ENCODE results near the gene CADPS2.
"Not testable (repeated sequence)": the region's sequence is repeated elsewhere in the genome, so short reads cannot be mapped to it uniquely, and the experiment has no call there.

CADPS2 gene

DNA sequence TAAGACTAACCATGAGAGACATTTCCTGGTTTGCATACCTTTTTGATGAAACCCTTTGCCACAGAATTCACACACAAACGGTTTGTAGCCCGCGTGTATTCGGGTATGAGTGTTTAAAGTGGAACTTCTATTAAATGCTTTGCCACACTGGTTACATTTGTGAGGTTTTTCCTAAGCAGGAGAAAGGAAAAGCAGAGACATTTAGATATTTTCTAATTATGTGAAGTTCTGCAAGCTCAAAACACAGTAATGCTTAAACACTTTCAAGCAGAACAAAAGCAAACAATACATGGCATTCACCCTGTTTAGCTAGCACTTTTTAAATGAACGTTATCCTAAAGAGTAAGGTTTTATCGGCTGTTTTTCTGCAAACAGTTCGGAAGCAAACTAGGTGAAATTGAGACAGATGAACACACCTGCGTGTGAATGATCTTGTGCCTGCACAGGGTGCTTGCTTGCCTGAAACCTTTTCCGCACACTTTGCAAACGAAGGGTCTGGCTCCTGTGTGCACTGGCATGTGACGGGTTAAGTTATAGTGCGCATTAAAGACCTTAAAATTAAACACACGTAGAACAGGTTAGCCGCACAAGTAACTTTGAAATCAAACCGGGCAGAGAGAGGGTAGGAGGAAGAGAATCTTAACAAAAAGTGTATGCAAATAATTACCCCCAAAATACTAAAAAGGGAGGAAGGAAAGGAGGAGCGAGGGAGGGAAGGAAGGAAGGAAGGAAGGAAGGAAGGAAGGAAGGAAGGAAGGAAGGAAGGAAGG lies 583.3 kb downstream of the CADPS2 start:
- no peak for FAIRE-seq
- DNase-seq (ENCODE audit: insufficient read length), result no peak

DNA sequence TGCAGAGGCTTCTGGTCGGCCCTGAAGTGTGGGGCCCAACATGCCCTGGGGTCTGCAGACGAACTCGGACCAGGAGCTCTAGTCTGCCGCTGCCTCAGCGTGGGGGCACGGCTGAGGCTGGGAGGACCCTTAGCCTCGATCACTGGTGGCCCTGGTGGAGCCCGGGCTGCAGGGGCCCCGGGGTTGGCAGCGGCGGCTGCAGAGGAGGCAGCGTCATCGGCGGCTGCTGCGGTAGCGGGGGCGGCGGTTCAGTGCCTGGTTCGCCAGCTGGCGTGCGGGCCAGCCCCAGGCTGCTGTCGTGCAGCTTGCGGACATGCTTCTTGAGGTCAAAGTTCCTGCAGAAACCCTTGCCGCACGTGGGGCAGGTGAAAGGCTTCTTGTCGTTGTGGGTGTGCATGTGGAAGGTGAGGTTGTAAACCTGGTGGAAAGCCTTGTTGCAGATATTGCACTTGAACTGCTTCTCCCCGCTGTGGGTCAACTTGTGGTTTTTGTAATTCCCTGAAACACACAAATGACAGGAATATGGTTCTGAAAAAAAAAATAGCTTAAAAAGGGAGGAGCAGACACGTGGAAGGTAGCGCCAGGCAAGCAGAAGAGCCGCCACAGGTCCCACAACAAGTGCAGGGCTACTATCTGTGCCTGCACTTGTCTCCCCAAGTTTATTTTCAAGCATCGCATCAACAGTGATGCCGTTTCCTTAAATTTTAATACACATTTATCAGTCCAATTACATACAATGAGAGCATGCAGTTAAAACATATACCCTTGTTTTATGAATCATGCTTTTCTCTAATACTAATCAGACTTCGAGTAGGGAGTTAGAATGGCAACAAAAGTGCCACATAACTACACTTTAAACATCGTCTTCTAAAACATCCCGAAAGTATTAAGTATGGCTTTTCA lies 584.2 kb downstream of the CADPS2 start:
- TF ChIP-seq POLR2AphosphoS5 (IDR thresholded peaks at IDR 0.05; ENCODE audit: low read depth, low read length) (no peak), POLR2A (IDR thresholded peaks at IDR 0.05; ENCODE audit: low read depth, low read length) (no peak), TAF1 (IDR thresholded peaks at IDR 0.05; ENCODE audit: borderline replicate concordance, low read depth, low read length) (no peak)
- FAIRE-seq (no peak), DNase-seq (ENCODE audit: insufficient read length) (no peak)

More for the DNA sequence above, 583.3 kb downstream of the CADPS2 start:
- TF ChIP-seq TAF1 (IDR thresholded peaks at IDR 0.05; ENCODE audit: borderline replicate concordance, low read depth, low read length), result no peak
- no peak for TF ChIP-seq POLR2AphosphoS5 (IDR thresholded peaks at IDR 0.05; ENCODE audit: low read depth, low read length)
- TF ChIP-seq POLR2A (IDR thresholded peaks at IDR 0.05; ENCODE audit: low read depth, low read length), result no peak

DNA sequence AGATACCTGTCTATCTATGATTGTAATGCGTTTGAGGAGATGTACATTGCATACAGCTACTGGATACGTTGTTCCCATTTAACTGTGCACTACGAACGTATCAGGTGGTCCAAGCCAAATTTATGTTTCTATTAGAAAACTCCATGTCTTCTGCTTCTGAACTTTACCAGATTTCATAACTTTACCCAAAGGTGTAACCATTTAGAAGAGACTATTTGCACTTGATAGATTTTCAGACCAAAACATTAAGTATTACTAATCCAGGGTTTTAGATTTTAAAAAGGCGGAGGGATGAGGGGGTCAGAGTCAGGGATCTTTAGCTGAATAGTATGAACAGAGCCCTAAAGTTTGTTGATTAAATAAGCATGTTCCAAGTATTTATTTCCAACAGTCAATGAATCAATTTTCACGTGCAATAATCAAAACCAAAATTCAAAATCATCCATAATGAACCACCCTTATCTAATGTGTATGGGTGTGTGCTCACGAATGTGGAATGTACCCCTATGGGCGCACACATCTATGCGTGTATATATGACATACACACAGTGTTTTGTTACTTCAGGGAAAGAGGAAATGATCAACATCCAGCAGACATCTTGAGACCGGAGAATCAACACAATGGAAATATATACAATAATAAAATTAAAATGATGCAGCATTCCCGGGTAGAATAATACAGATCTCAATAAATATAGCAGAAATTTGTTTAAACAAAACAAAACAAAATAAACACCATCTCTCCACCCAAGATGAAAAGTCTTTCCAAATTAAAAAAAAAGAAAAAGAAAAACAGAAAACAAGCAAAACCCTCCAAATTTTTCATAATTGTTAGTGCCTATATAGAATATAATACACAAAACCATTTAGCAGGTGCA lies 585.1 kb downstream of the CADPS2 start:
- TF ChIP-seq POLR2A (IDR thresholded peaks at IDR 0.05; ENCODE audit: low read depth, low read length), result no peak
- TF ChIP-seq POLR2AphosphoS5 (IDR thresholded peaks at IDR 0.05; ENCODE audit: low read depth, low read length), result no peak
- no peak for TF ChIP-seq TAF1 (IDR thresholded peaks at IDR 0.05; ENCODE audit: borderline replicate concordance, low read depth, low read length)
- DNase-seq (ENCODE audit: insufficient read length) (no peak), FAIRE-seq (no peak)

DNA sequence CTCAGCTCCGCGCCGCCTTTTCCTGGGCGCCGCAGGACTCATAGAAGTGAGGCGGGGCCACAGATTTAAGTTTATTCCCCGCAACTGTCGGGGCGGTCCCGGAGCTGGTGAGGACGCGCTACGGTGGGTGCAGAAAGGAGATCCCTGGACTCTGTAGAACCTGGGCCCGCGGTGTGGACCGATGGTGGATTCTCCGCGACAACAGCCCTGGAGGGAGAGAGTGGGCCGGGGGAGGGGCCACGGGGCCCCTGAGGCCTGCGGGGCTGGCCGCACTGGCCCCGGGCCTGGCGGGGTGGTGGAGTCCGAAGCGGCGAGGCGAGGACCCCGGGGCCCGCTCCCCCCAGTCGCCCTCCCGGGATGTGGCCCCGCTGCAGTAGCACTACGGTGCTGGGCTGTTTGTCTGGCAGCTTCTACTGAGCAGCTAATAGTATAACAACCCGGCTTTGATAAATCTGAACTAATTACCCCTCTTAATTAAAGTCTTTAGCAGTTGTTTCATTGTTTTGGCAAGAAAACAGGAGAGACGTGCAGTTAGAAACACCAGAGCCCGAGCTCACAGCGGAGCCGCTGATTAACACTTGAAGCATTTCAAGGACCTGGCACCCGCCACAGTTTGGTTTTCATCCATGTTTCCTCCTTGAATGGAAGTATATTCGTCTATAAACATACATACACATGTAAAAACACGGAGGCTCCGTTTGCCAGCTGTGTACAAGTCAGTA lies 585.9 kb downstream of the CADPS2 start:
- FAIRE-seq (no peak), DNase-seq (ENCODE audit: insufficient read length) (no peak)
- TF ChIP-seq POLR2A (IDR thresholded peaks at IDR 0.05; ENCODE audit: low read depth, low read length) (no peak), POLR2AphosphoS5 (IDR thresholded peaks at IDR 0.05; ENCODE audit: low read depth, low read length) (no peak), TAF1 (IDR thresholded peaks at IDR 0.05; ENCODE audit: borderline replicate concordance, low read depth, low read length) (no peak)

DNA sequence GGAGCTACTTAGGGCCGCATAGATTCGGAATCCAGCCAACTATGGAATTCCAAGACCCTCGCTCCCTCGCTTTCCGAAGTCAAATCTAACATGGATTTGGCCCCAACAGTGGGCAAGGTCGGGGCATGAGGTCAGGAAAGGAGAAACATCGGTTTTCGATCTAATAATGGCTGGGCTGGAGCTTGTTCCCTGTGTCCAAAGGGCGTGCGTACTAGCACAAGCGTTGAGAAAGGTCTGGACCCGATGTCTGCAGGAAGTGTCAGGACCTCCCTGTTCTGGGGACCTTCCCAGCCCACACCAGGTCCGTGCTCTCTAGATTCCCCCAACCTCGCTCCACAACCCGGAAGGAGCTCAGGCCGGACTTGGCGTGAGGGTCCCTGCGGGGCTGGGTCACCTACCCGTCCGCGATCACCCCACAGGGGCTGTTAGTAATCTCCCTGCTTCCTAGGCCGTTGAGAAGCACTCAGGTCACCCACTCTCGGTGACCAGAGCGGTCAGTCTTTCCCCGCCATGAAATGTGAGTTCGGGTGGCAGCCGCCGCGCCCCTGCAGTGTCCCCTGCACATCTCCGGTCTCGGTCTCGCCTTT lies 586.5 kb downstream of the CADPS2 start:
- FAIRE-seq, result no peak
- no peak for DNase-seq (ENCODE audit: insufficient read length)
- TF ChIP-seq POLR2AphosphoS5 (IDR thresholded peaks at IDR 0.05; ENCODE audit: low read depth, low read length), result no peak
- TF ChIP-seq TAF1 (IDR thresholded peaks at IDR 0.05; ENCODE audit: borderline replicate concordance, low read depth, low read length), result no peak
- no peak for TF ChIP-seq POLR2A (IDR thresholded peaks at IDR 0.05; ENCODE audit: low read depth, low read length)

DNA sequence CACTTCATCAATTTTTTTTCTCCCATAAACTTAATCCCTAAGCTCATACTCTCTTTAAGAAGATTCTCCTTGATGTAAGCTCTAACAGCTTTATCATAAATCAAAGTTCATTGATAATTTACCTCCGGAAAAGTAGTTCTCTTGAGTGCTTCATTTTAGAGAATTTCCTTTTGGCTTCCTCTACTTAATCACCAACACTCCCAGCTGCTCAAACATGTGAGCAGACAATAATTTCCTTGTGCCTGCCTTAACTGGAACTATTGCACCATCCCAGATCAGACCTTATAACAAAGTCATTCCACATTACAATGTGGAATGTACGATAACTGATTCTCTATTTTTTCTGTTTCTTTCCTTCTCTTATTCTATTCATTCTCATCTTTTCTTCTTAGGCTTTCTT lies 587.6 kb downstream of the CADPS2 start:
- FAIRE-seq (no peak), DNase-seq (ENCODE audit: insufficient read length) (no peak)
- TF ChIP-seq TAF1 (IDR thresholded peaks at IDR 0.05; ENCODE audit: borderline replicate concordance, low read depth, low read length), result no peak

DNA sequence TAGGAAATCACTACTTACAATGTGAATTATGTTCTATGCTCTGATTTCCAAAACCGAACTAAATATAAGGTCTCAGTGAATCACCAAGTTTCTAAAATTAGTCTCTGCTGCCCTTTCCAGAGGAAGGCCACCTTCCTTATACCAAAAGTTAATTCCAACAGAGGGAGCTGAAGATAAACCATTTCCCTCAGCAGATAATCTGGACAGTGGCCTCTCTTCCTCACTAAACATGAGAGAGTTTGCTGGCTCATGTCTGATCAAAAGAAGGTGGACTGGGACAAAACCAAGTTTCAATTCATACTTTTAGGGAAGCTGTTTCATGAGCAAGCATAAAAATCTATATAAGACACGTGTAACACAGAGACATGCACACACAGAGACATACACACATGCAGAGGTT lies 588.1 kb downstream of the CADPS2 start:
- FAIRE-seq, result no peak
- no peak for DNase-seq (ENCODE audit: insufficient read length)
- no peak for TF ChIP-seq POLR2A (IDR thresholded peaks at IDR 0.05; ENCODE audit: low read depth, low read length)

DNA sequence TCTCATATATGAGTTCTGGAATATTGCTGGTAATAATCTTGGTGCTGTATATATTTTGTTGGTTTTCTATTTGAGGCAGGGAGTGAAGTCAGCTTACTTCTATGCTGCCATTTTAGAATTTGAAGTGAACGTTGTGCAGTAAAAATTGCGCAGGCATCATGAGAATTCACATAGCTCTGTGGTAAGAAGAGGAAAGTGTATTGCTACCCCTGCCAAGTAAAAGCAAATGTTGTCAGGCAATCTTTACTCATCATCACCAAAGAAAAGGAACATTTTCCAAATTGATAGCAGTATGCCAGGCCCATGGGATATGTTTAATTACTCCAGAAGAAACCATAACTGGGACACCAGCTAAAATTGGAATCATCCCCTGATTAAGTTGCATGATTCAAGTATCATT lies 595.1 kb downstream of the CADPS2 start:
- no peak for TF ChIP-seq POLR2AphosphoS5 (IDR thresholded peaks at IDR 0.05; ENCODE audit: low read depth, low read length)
- TF ChIP-seq TAF1 (IDR thresholded peaks at IDR 0.05; ENCODE audit: borderline replicate concordance, low read depth, low read length), result no peak
- TF ChIP-seq POLR2A (IDR thresholded peaks at IDR 0.05; ENCODE audit: low read depth, low read length), result no peak
- no peak for FAIRE-seq

DNA sequence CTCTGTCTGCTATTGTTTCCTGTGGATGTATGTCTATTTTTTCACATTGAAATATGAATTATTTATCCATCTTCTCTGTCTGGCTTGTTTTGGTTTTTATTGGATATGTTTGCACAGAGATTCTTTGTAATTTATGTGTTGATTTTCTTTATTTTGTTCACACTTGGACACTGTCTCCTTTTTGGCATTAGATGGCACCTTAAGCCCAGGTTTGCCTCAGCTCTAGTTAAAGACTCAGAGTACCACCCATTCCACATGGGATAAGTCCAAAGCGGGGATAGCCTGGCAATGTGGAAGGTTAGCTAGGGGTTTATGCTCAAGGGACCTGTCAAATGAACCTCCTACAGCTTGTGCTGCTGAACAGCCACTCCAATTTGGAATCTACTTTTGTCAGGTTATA lies 595.8 kb downstream of the CADPS2 start:
- DNase-seq (ENCODE audit: insufficient read length) (no peak), FAIRE-seq (no peak)
- TF ChIP-seq TAF1 (IDR thresholded peaks at IDR 0.05; ENCODE audit: borderline replicate concordance, low read depth, low read length), result no peak

More for the DNA sequence above, 595.1 kb downstream of the CADPS2 start:
- no peak for DNase-seq (ENCODE audit: insufficient read length)

DNA sequence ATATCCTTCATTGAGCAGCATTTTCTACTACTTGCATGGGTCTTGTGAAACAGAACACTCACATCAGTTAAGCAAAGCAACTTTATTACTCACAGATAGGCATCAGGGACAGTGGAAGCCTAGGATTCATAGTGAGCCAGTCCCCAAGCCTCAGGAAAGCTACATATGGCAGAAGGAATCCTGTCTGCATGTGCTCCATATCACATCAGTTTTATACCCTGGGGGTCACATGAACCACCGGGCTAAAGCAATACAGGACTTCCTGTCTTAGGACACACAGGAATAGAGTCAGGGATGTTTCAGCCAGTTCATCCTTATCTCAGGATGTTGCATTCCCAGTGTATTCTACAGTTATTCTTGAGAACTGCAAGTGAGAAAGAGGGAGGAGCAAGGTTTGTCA lies 596.8 kb downstream of the CADPS2 start:
- no peak for FAIRE-seq
- DNase-seq (ENCODE audit: insufficient read length), result no peak
- no peak for TF ChIP-seq POLR2AphosphoS5 (IDR thresholded peaks at IDR 0.05; ENCODE audit: low read depth, low read length)
- TF ChIP-seq POLR2A (IDR thresholded peaks at IDR 0.05; ENCODE audit: low read depth, low read length), result no peak
- TF ChIP-seq TAF1 (IDR thresholded peaks at IDR 0.05; ENCODE audit: borderline replicate concordance, low read depth, low read length), result no peak

DNA sequence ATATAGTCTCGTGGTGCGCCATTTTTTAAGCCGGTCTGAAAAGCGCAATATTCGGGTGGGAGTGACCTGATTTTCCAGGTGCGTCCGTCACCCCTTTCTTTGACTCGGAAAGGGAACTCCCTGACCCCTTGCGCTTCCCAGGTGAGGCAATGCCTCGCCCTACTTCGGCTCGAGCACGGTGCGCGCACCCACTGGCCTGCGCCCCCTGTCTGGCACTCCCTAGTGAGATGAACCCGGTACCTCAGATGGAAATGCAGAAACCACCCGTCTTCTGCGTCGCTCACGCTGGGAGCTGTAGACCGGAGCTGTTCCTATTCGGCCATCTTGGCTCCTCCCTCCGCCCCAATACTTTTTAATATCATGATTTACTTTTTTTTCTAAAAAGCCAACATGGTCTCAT lies 601.7 kb downstream of the CADPS2 start:
- not testable (repeated sequence) for FAIRE-seq; DNase-seq (ENCODE audit: insufficient read length)
